ENCODE measurements around the gene MUC21.
A peak's percentile ranks its signal among the peaks of the same experiment; 100 is the strongest.
"Not testable (repeated sequence)": the region's sequence is repeated elsewhere in the genome, so short reads cannot be mapped to it uniquely, and the experiment has no call there.

Gene MUC21

DNA sequence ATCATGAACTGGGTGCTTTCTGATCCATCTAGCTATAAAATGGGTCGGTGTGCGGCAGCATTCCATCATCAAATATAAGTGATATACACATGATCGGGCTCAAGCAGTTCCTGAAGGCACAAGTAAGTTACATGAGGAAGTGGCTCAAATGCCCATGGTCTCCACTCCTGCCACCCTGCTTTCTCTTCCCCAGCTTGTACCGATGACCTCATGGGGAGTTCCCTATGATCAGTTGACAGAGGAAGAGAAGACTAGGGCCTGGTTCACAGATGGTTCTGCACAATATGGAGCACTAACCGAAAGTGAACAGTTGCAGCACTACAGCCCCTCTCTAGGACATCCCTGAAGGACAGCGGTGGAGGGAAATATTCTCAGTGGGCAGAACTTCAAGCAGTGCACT is 14.3 kb upstream of the MUC21 start:
- not testable (repeated sequence) for DNase-seq (ENCODE audit: low read depth)

DNA sequence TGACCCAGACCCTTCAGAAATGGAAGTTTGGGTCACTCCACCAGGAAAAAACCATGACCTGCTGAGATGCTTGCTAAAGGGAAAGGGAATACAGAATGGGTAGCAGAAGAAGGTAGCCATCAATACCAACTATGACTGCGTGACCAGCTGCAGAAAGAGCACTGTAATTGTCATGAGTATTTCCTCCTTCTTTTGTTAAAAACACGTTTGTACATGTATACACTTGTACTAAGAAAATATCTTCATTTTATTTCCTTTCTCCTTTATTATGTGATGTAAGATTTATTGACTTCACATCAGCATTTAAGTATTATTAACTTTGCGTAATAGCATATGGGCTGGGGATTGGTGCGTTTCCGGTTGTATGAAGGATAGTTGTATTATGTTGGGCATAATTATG is 12.6 kb upstream of the MUC21 start:
- DNase-seq (ENCODE audit: low read depth): no peak

DNA sequence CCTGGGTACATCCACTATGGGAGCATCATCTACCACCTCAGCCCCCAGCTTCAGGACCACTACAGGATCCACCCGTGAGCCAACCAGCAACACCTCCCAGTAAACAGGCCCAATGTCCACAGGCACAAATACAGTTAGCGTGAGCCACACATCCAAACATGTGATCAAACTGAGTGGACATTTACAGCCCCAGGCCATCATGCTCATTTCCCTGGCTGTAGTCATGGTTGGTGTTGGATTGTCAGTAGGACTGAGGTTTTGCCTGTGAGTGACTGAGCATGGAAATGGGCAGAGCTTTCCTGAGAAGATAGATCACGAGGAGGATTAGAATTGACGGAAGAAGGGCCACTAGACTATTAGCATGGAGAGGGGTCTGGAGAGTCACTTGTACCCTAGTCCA is 10.7 kb upstream of the MUC21 start:
- no peak for DNase-seq (ENCODE audit: low read depth)

DNA sequence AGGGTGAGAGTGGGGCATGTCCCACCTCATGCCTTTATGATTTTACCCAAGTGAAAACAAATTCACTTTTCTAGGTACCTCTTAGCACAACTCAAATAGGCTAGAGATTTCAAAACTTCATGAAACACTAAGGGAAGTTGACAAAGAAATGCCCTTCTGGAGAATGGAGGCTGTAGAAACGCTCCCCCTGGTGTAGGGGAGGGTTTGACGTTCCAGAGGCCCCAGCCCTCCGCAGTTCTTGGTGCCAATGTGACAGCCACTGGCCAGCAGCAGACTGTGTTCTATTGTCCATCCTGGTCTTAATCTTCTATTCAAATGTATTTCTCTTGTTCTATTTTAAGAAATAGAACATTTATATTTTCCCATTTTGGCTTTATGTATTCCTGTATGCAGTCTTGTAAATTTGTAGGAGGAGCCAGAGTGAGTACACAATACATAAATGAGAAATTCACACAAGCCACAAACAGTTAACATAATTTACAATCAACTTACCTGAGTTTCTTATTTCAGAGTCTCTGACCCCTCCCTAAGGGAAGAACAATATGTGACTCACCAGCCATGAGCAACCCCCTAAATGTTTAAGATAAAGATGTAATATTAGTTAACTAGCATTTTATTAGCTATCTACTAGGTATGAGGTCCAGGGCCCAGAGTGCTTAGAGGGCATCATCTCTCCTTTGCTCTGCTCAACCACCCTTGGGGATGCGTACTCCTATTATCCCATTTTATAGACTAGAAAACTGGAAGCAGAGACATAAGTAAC is 8.8 kb upstream of the MUC21 start:
- DNase-seq (ENCODE audit: low read depth): no peak

DNA sequence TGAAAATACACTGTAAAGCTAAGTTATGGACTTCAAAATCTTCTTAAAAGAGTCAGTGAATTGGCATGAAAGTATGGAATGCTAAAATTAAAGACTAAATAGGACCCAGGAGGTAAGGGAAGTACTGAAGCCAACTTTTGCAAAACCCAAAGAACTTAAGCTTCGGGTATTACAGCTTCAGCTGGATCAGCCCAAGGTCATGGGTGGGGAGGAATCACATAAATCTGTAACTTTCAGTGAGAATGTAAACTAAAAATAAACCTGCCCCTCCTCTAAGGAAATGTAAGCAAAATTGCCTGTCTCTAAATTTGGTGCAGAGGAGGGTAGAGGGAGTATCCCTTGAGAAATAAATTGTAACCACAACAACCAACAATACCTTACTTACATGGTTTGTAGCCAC is 4.4 kb upstream of the MUC21 start:
- no peak for DNase-seq (ENCODE audit: low read depth)

DNA sequence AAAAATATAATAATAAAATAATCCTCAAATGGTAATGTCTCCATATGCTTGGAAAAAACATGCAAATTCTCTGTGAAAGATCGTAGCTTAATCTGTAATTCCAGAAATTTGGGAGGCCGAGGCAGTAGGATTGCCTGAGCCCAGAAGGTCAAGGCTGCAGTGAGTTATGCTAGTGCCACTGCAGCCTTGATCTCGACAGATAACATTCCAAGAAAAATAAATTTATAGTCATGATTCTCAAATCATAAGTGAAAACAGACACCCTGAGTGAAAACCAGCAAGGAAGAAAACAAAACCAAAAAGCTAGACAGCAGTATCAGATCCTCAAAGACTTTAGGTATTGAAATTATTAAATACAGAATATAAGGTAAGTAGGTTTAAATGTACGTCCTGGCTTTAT is 3.8 kb upstream of the MUC21 start:
- no peak for DNase-seq (ENCODE audit: low read depth)

DNA sequence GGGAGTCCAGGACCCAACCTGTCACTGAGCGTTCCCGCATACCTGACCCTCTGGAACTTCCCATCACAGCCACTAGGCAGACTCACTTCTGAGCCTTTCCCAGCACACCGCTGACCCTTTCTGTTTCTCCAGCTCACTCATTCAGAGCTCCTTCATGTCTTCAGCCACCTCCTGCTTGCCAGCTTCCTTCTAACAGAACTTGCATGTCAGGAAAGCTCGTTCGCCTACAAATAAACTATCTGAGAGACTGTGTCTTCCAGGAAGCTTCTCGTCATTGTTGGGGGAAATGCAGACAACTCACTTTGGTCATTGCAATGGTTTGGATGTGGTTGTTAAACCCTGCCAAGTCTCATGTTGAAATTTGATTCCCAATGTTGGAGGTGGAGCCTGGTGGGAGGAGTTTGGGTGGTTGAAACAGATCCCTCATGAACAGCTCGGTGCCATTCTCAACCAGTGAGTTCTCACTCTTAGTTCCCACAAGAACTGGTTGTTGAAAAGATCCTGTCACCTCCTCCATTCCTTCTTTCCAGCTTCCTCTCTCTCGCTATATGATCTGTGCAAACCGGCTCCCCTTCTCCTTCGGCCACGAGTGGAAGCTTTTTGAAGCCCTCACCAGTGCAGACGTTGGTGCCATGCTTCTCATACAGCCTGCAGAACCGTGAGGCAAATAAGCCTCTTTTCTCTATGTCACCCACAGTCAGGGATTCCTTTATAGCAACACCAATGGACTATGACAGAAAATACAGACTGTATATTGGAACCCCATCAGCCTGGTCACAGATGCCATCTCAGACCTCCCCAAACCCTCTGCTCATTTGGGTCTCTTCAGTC is 1.4 kb upstream of the MUC21 start:
- DNase-seq (ENCODE audit: low read depth): peak; percentile 43

DNA sequence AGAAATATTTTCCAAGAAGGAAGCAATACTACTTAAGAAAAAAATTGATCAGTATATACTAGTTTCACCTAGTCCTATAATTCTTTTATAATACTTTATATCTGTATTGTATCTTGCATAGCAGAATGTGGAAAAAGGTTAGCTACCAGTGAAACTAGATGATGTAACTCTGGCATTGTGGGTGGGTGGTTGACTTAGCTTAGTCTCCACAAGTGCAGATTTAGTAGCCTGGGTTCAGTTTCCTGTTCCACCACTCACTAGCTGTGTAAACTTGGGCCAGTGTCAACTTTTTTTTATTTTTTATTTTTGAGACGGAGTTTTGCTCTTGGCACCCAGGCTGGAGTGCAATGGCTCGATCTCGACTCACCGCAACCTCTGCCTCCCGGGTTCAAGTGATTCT is 2.0 kb downstream of the MUC21 start:
- DNase-seq (ENCODE audit: low read depth): no peak

DNA sequence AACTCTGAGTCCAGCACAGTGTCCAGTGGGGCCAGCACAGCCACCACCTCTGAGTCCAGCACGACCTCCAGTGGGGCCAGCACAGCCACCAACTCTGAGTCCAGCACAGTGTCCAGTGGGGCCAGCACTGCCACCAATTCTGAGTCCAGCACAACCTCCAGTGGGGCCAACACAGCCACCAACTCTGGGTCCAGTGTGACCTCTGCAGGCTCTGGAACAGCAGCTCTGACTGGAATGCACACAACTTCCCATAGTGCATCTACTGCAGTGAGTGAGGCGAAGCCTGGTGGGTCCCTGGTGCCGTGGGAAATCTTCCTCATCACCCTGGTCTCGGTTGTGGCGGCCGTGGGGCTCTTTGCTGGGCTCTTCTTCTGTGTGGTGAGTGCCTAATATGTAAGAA is 3.8 kb downstream of the MUC21 start:
- DNase-seq (ENCODE audit: low read depth): no peak

DNA sequence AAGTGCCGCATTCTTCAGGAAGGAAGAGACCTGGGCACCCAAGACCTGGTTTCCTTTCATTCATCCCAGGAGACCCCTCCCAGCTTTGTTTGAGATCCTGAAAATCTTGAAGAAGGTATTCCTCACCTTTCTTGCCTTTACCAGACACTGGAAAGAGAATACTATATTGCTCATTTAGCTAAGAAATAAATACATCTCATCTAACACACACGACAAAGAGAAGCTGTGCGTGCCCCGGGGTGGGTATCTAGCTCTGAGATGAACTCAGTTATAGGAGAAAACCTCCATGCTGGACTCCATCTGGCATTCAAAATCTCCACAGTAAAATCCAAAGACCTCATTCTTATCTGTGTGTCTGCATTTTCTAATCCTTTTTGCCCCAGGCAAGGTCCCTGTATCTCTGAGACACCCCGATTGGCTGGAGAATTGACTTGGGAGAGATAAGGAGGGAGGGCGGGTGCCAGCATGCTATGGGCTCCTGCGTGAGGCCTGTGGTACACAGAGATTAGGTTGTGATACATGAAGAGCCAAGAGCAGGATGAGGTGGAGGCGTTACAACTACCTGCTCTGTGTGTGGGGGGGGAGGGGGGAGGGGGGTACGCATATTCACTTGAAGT is 4.8 kb downstream of the MUC21 start:
- no peak for DNase-seq (ENCODE audit: low read depth)

DNA sequence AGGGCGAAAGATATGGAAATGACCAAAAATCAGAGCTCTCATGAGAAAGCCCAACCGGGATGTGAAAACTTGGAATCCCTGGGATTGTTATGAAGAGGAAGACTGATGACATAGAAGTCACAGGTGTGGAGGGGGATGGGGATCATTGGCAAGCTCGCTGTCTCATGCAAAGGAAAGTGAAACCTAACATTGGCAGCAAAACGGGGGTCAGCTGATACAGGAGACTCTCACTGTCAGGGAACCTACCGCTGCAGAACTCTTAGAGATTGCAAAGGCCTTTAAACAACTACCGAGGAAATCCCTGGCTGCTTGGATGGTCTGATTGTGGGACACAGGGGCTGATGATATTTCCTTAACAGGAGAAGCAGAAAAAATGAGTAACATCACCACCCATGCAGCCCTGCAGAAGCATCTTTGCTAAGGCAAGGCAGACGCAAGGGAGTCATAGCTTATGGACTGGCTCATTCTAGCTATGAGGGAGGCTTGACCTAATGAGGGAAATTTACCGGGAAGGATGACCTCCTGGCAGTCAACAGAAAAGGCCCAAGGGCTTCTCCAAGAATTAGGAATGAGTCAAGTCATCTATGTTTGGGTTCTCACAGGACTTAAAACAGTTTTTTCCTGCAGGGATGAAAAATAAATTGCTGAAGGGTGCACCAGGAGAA is 7.0 kb downstream of the MUC21 start:
- peak; percentile 13 for DNase-seq (ENCODE audit: low read depth)

DNA sequence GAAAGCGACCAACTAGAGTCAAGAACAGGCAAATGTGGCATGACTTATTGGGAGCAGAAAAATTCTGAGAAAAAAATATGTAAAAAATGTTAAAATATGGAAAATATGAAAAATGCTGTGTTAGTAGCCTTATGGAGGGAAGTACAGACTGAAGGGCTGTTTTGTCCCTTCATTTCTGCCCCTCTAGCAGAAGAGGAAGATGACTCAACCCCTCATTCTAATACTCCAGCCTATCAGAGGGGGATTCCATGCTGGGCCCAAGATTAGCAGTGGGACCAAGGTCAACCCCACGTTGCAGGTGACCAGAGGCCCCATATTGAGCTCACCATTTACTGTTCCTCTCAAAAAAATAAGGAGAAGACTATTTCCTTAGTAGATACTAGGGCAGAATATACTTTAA is 8.4 kb downstream of the MUC21 start:
- DNase-seq (ENCODE audit: low read depth): no peak

DNA sequence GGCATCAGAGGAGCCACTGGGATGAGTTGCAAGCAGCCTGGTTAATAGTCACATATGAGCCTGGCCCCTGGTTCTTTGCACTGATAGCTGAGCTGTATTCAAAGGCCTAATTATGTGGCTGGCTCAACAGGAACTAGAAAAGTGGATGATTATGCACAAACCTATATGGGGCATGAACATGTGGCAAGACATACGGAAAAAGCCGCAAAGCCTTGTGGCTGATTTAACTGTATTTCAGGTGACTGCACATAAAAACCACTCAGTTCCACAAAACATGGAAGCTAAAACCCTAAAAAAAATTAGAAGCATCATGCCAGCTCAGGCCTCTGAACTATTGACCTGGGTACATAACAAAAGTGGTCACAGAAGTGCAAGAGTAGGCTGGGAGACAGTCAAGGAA is 13.8 kb downstream of the MUC21 start:
- no peak for DNase-seq (ENCODE audit: low read depth)

DNA sequence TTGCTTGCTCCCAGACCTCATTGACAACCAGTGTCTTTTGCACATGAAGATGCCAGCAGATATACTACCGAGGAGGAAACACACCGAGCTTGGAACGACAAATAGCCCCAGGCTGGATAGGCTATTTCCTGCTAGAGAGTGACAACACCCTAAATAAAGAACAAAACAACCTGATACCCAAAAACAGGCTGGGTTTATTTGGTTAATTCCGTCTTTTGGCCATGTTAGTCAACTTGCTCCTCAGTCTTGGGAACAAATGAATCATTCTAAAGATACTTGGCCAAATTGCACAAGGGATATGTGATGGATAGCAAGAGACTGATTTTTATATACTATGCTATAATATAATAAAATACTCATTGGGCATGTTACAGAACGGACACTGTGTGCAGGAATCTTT is 15.3 kb downstream of the MUC21 start:
- no peak for DNase-seq (ENCODE audit: low read depth)

DNA sequence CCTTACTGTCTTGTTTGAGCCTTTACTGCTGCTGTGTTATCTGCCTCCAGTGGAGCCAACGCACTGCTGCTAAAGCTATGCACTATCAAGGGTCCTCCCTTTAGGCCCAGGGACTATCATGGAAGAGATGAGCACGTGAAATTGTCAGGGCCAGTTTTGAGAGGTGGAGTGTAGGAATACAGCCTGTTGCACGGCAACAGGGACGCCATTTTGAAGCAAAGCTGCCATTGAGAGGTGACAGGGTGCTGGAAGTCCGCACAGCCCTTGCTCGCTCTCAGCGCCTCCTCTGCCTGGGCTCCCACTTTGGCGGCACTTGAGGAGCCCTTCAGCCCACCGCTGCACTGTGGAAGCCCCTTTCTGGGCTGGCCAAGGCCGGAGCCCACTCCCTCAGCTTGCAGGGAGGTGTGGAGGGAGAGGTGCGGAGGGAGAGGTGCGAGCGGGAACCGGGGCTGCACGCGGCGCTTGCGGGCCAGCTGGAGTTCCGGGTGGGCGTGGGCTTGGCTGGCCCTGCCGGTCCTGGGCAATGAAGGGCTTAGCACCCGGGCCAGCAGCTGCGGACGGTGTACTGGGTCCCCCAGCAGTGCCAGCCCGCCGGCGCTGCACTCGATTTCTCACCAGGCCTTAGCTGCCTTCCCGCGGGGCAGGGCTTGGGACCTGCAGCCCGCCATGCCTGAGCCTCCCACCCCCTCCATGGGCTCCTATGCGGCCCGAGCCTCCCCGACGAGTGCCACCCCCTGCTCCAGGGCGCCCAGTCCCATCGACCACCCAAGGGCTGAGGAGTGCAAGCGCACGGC is 16.7 kb downstream of the MUC21 start:
- not testable (repeated sequence) for DNase-seq (ENCODE audit: low read depth)

DNA sequence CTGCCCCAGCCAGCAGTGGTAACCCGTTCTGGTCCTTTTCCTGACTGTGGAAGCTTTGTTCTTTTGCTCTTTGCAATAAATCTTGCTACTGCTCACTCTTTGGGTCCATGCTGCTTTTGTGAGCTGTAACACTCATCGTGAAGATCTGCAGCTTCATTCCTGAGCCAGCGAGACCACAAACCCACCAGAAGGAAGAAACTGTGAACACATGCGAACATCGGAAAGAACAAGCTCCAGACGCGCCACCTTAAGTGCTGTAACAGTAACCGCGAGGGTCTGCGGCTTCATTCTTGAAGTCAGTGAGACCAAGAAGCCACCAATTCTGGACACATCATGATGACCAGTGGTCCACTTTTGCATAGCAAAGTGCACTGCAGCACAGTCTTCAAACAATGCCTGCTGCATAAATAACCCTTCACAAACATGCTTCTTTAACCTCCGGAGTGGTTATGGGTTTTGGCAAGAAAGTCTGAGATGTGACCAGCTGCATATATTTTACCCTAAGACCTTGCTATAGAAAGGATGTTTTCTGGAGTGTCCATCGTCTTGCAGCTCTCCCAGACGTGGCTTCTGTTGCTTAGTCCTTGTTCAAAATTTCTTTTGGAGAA is 17.9 kb downstream of the MUC21 start:
- DNase-seq (ENCODE audit: low read depth): no peak

DNA sequence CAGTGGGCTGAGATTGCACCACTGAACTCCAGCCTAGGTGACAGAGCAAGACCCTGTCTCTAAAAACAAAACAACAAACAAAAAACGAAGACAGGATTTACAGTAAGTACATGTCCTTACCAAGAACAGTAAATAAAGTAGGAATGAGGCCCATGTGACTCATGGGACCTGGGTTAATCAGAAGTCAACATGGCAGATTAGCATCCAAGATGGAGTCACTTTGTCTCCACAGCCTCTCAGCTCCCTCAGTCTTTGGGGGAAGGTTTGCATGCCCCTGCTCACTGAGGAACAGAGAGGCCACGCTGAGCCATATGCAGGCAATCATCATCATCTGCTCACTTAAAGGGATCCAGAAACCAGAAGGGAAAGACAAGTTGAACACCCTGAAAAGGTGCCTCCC is 19.0 kb downstream of the MUC21 start:
- peak; percentile 6 for DNase-seq (ENCODE audit: low read depth)

DNA sequence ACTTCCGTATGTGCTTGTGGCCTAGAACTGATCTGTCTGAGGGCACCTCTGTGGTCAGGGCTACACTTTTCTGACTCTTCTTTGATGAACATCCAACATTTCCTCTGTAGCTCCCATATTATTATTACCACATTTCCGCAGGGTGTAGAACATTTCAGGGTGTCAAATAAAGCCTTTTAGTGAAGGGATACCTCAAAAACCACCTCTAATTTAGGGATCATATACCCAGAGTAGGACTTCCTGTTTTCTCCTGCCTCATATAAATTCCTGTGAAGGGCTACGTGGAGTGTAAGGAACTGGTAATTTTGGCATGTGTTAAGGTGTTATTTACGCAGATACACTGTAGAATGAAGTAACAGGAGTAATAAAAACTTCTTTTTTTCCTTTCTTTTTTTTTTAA is 21.3 kb downstream of the MUC21 start:
- no peak for DNase-seq (ENCODE audit: low read depth)

DNA sequence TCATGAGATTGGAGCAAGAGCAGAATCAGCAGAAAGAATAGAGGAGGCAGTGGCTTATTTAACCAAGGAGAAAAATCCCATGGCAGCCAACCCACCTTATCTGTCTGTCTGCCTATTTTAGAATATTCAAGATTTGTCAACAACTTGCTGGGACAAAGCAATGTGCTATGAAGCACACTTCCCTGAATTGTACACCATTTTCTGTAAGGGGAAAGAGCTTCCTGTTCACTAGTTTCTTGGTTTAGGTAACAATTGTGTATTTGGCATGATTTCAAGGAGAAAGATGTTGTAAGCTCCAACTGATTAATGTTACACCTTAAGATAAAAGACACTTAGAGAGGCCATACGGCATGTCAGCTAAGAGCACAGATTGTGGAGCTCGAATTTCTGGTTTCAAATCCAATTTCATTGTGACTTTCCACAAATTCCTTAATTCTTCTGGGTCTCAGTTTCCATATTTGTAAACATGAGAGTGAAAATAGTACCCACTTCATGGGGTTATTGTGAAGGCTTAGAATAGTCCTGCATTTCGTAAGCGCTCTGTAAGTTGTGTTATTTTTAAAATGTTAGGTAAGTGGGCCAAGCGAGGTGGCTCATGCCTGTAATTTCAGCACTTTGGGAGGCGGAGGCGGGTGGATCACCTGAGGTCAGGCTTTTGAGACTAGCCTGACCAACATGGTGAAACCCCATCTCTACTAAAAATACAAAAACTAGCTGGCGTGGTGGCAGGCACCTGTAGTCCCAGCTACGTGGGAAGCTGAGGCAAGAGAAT is 21.9 kb downstream of the MUC21 start:
- DNase-seq (ENCODE audit: low read depth): no peak

DNA sequence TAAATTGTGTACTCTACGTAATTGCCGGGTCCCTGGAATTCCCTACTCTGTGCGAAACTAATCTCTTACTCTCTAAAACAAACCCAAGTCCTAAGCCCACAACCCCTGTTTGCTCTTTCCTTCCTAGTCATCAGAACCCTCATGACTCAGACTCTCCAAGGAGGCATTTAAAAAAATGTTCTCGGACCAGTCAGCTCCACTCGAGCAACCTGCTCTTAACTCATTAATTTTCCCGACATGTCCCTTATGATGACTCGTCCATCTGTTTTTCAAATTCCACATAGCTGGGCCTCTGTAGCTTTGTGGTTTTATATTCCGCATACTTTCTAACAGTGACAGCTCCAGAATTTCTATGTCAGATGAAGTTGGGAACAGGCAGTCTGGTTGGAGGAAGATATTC is 24.2 kb downstream of the MUC21 start:
- peak; percentile 89 for DNase-seq (ENCODE audit: low read depth)

DNA sequence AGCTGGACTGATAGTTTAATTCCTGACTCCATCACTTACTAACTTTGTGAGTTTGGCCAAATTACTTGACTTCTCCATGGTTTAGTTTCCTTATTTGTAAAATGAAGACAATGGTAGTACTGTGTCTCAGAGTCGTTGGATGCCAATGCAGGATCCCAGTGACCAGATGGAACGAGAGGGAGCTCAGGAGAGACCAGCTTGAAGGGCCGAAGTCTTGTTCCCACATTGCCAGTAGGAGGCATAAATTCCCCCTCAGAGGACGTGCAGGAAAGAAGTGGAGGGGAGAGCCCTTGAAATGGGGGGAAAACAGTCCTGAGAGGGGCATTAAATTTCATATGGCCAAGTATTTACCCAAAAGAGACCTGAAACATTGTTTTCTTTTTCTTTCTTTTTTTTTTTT is 24.6 kb downstream of the MUC21 start:
- no peak for DNase-seq (ENCODE audit: low read depth)

All from ELR (cell line).